Activated CD4-positive, alpha-beta T cell treated with anti-CD3 and anti-CD28 coated beads, Interleukin-2, amount 10 ng/mL, durations not matched to agents 24 days and 14 days (primary cell): ENCODE measurements around the gene ARL2BP. TPM values are rescaled to one million over a fixed set of nuclear protein-coding genes. Genes with fewer than 3 reads are reported as not detected.
"Not testable (repeated sequence)": the region's sequence is repeated elsewhere in the genome, so short reads cannot be mapped to it uniquely, and the experiment has no call there.

ENCODE experiments used
- DNase-seq: peaks from one replicate; pipeline ENCODE4 v3.0.0; 2022
- H3K27ac Mint-ChIP-seq: one replicate; pipeline ENCODE4 v1.8.0; 2022; ENCODE audit warnings: mild to moderate bottlenecking, mixed read lengths
- H3K27me3 Mint-ChIP-seq: one replicate; pipeline ENCODE4 v1.8.0; 2022; ENCODE audit warnings: mixed read lengths
- H3K36me3 Mint-ChIP-seq: one replicate; pipeline ENCODE4 v1.8.0; 2022; ENCODE audit warnings: low read depth, mild to moderate bottlenecking, mixed read lengths
- H3K4me1 Mint-ChIP-seq: one replicate; pipeline ENCODE4 v1.8.0; 2021; ENCODE audit warnings: mixed read lengths
- H3K4me3 Mint-ChIP-seq: one replicate; pipeline ENCODE4 v1.8.0; 2022; ENCODE audit warnings: mild to moderate bottlenecking, moderate library complexity, mixed read lengths
- H3K9me3 Mint-ChIP-seq: one replicate; pipeline ENCODE4 v1.8.0; 2021; ENCODE audit warnings: mixed read lengths
- intact Hi-C: fragments of 100-400 bp; cut with micrococcal nuclease; formaldehyde crosslinking; loops from one replicate; pipeline ENCODE4 v1.15.1; 2023
- total RNA-seq: library from RNA; stranded (reverse); gene quantifications from 2 replicates; pipeline ENCODE4 v1.2.3, GENCODE V29; 2022

Gene ARL2BP
- total RNA-seq, 1 donor from 2014 or later = 24.9 TPM

GRCh38 chr16:57263541-57264351 lies 18.7 kb downstream of the ARL2BP start:
- no peak for DNase-seq
- Mint-ChIP-seq H3K4me3 (no peak overlapping the region), H3K27ac (no peak overlapping the region), H3K36me3 (no peaks in the 10 kb centered on the region), H3K27me3 (no peaks in the 10 kb centered on the region), H3K4me1 (peaks cover 31% of the 10 kb centered on the region), H3K9me3 (no peaks in the 10 kb centered on the region)
- intact Hi-C loops = no loop called here

- Mint-ChIP-seq H3K36me3 (no peaks in the 10 kb centered on the region), H3K27ac (no peak overlapping the region), H3K4me3 (no peak overlapping the region), H3K4me1 (peaks cover 33% of the 10 kb centered on the region), H3K9me3 (no peaks in the 10 kb centered on the region), H3K27me3 (no peaks in the 10 kb centered on the region)
- intact Hi-C loops = no loop called here
- DNase-seq = no peak
Observed at GRCh38 chr16:57264381-57264780, 19.3 kb downstream of the ARL2BP start.

GRCh38 chr16:57264950-57265371 lies 19.9 kb downstream of the ARL2BP start:
- Mint-ChIP-seq H3K27ac (peak overlapping the region; percentile 4), H3K9me3 (no peaks in the 10 kb centered on the region), H3K36me3 (no peaks in the 10 kb centered on the region), H3K27me3 (no peaks in the 10 kb centered on the region), H3K4me3 (no peak overlapping the region), H3K4me1 (peaks cover 31% of the 10 kb centered on the region)
- intact Hi-C loops = no loop called here
- no peak for DNase-seq

- Mint-ChIP-seq H3K27me3 (no peaks in the 10 kb centered on the region), H3K4me3 (peak overlapping the region; percentile 36), H3K36me3 (no peaks in the 10 kb centered on the region), H3K9me3 (no peaks in the 10 kb centered on the region), H3K27ac (peak overlapping the region; percentile 80), H3K4me1 (peaks cover 23% of the 10 kb centered on the region)
- no peak for DNase-seq
- intact Hi-C loops = no loop called here
Observed at GRCh38 chr16:57265850-57266530, 20.9 kb downstream of the ARL2BP start.

- H3K4me1 Mint-ChIP-seq = peaks cover 23% of the 10 kb centered on the region
- intact Hi-C loops = no loop called here
- peak overlapping the region; percentile 36 for H3K4me3 Mint-ChIP-seq
- DNase-seq = peak; percentile 78
- peak overlapping the region; percentile 80 for H3K27ac Mint-ChIP-seq
- no peaks in the 10 kb centered on the region for H3K36me3 Mint-ChIP-seq
- no peaks in the 10 kb centered on the region for H3K9me3 Mint-ChIP-seq
- H3K27me3 Mint-ChIP-seq = no peaks in the 10 kb centered on the region
Observed at GRCh38 chr16:57266531-57267260, 21.6 kb downstream of the ARL2BP start.

GRCh38 chr16:57267343-57267742 lies 22.3 kb downstream of the ARL2BP start:
- peaks cover 23% of the 10 kb centered on the region for H3K4me1 Mint-ChIP-seq
- intact Hi-C loops, DNase-seq, H3K9me3 Mint-ChIP-seq, H3K4me3 Mint-ChIP-seq, H3K36me3 Mint-ChIP-seq, H3K27me3 Mint-ChIP-seq: not testable (repeated sequence)
- peak overlapping the region; percentile 5 for H3K27ac Mint-ChIP-seq

- DNase-seq = no peak
- H3K4me3 Mint-ChIP-seq = no peak overlapping the region
- H3K9me3 Mint-ChIP-seq = no peaks in the 10 kb centered on the region
- intact Hi-C loops = no loop called here
- peaks cover 23% of the 10 kb centered on the region for H3K4me1 Mint-ChIP-seq
- no peaks in the 10 kb centered on the region for H3K36me3 Mint-ChIP-seq
- H3K27ac Mint-ChIP-seq = no peak overlapping the region
- no peaks in the 10 kb centered on the region for H3K27me3 Mint-ChIP-seq
Observed at GRCh38 chr16:57268804-57269800, 24.0 kb downstream of the ARL2BP start.

- intact Hi-C loops = no loop called here
- Mint-ChIP-seq H3K4me3 (no peak overlapping the region), H3K36me3 (no peaks in the 10 kb centered on the region), H3K4me1 (peaks cover 20% of the 10 kb centered on the region), H3K9me3 (no peaks in the 10 kb centered on the region), H3K27me3 (no peaks in the 10 kb centered on the region), H3K27ac (no peak overlapping the region)
- no peak for DNase-seq
Observed at GRCh38 chr16:57270221-57271062, 25.4 kb downstream of the ARL2BP start.

- no peak for DNase-seq
- Mint-ChIP-seq H3K4me1 (peaks cover 18% of the 10 kb centered on the region), H3K9me3 (no peaks in the 10 kb centered on the region), H3K4me3 (no peak overlapping the region), H3K27me3 (no peaks in the 10 kb centered on the region), H3K27ac (no peak overlapping the region), H3K36me3 (no peaks in the 10 kb centered on the region)
- intact Hi-C loops = no loop called here
Observed at GRCh38 chr16:57271063-57271345, 25.9 kb downstream of the ARL2BP start.

- Mint-ChIP-seq H3K27ac (no peak overlapping the region), H3K36me3 (no peaks in the 10 kb centered on the region), H3K4me3 (no peak overlapping the region), H3K9me3 (no peaks in the 10 kb centered on the region), H3K4me1 (peaks cover 15% of the 10 kb centered on the region), H3K27me3 (no peaks in the 10 kb centered on the region)
- no peak for DNase-seq
- intact Hi-C loops = no loop called here
Observed at GRCh38 chr16:57271867-57272495, 26.9 kb downstream of the ARL2BP start.

- Mint-ChIP-seq H3K27me3 (peaks cover 3% of the 10 kb centered on the region), H3K9me3 (no peaks in the 10 kb centered on the region), H3K36me3 (no peaks in the 10 kb centered on the region), H3K27ac (no peak overlapping the region), H3K4me3 (no peak overlapping the region), H3K4me1 (peaks cover 19% of the 10 kb centered on the region)
- intact Hi-C loops = no loop called here
- no peak for DNase-seq
Observed at GRCh38 chr16:57273359-57273758, 28.3 kb downstream of the ARL2BP start.

GRCh38 chr16:57273826-57274225 lies 28.8 kb downstream of the ARL2BP start:
- intact Hi-C loops = no loop called here

More at GRCh38 chr16:57273826-57274225, 28.8 kb downstream of the ARL2BP start:
- no peak overlapping the region for H3K4me3 Mint-ChIP-seq
- peaks cover 19% of the 10 kb centered on the region for H3K4me1 Mint-ChIP-seq
- no peaks in the 10 kb centered on the region for H3K9me3 Mint-ChIP-seq
- H3K27ac Mint-ChIP-seq = no peak overlapping the region
- no peaks in the 10 kb centered on the region for H3K36me3 Mint-ChIP-seq
- H3K27me3 Mint-ChIP-seq = peaks cover 3% of the 10 kb centered on the region
- no peak for DNase-seq
